LHCN-M2 (cell line): ENCODE measurements around the gene TBX3. TPM values are rescaled to one million over a fixed set of nuclear protein-coding genes. Genes with fewer than 3 reads are reported as not detected.

ENCODE experiments used
- DNase-seq: peaks from one replicate; pipeline ENCODE4 v3.0.0-alpha.2; 2012; ENCODE audit warnings: low read depth
- total RNA-seq: library from RNA; depleted of rRNA; stranded (reverse); fragments of >200 nt; gene quantifications from 2 replicates; pipeline ENCODE4 v1.2.3, GENCODE V29; 2014

The TBX3 gene
- total RNA-seq, 1 experiment from 2014 or later: 19.3 TPM

- peak; percentile 71 for DNase-seq
Measured at GRCh38 chr12:114668151-114668885, 15.7 kb downstream of the TBX3 start.

- no peak for DNase-seq
Measured at GRCh38 chr12:114667669-114668150, 16.3 kb downstream of the TBX3 start.

- DNase-seq: no peak
Measured at GRCh38 chr12:114666746-114667668, 17.0 kb downstream of the TBX3 start.

GRCh38 chr12:114665411-114666260 lies 18.3 kb downstream of the TBX3 start:
- DNase-seq: no peak

GRCh38 chr12:114664651-114665320 lies 19.2 kb downstream of the TBX3 start:
- peak; percentile 30 for DNase-seq

GRCh38 chr12:114662512-114663177 lies 21.3 kb downstream of the TBX3 start:
- DNase-seq: peak; percentile 76

GRCh38 chr12:114661245-114661644 lies 22.7 kb downstream of the TBX3 start:
- DNase-seq: no peak

- no peak for DNase-seq
Measured at GRCh38 chr12:114659084-114659483, 24.9 kb downstream of the TBX3 start.

GRCh38 chr12:114658002-114658441 lies 26.0 kb downstream of the TBX3 start:
- DNase-seq: no peak

GRCh38 chr12:114657597-114657920 lies 26.4 kb downstream of the TBX3 start:
- no peak for DNase-seq

- DNase-seq: peak; percentile 29
Measured at GRCh38 chr12:114656906-114657596, 26.9 kb downstream of the TBX3 start.

GRCh38 chr12:114655934-114656749 lies 27.8 kb downstream of the TBX3 start:
- peak; percentile 88 for DNase-seq

- DNase-seq: no peak
Measured at GRCh38 chr12:114649585-114649984, 34.4 kb downstream of the TBX3 start.

- no peak for DNase-seq
Measured at GRCh38 chr12:114648711-114649110, 35.3 kb downstream of the TBX3 start.

- no peak for DNase-seq
Measured at GRCh38 chr12:114638790-114639435, 45.1 kb downstream of the TBX3 start.

GRCh38 chr12:114636723-114637480 lies 47.1 kb downstream of the TBX3 start:
- peak; percentile 19 for DNase-seq

GRCh38 chr12:114631242-114631641 lies 52.7 kb downstream of the TBX3 start:
- DNase-seq: no peak

GRCh38 chr12:114628199-114628598 lies 55.8 kb downstream of the TBX3 start:
- DNase-seq: no peak
